Measurements from ENCODE around the gene SCN8A.

- no peak for TF ChIP-seq CTCF (IDR thresholded peaks at IDR 0.05)
- no peak for TF ChIP-seq RFX5 (IDR thresholded peaks at IDR 0.05)
- TF ChIP-seq POLR2A (IDR thresholded peaks at IDR 0.05; ENCODE audit: low read length), result no peak
- no peak for TF ChIP-seq HEYL (CRISPR knock-in tag; IDR thresholded peaks at IDR 0.05)
- TF ChIP-seq FOSL2 (IDR thresholded peaks at IDR 0.05), result no peak
- TF ChIP-seq FOSL2 (CRISPR knock-in tag; IDR thresholded peaks at IDR 0.05), result no peak
- no peak for TF ChIP-seq EP300 (IDR thresholded peaks at IDR 0.05)
- TF ChIP-seq KDM1A (IDR thresholded peaks at IDR 0.05; ENCODE audit: low read depth), result no peak
- TF ChIP-seq HMGXB4 (CRISPR knock-in tag; IDR thresholded peaks at IDR 0.05; ENCODE audit: borderline replicate concordance), result no peak
- no peak for TF ChIP-seq POLR2AphosphoS2 (conservative IDR thresholded peaks at IDR 0.05; ENCODE audit: low read length)
- TF ChIP-seq RAD21 (conservative IDR thresholded peaks at IDR 0.05 in 1 of 2, IDR thresholded peaks at IDR 0.05 in 1 of 2), result no peak
- no peak for TF ChIP-seq NR3C1 (IDR thresholded peaks at IDR 0.05)
- no peak for TF ChIP-seq MAX (IDR thresholded peaks at IDR 0.05)
These were observed 253.8 kb downstream of the SCN8A start for GRCh38 chr12:51844854-51845253.

All from A549 (cell line).